Stimulated activated naive B cell treated with anti-CD40 and anti-IgM and Interleukin-4, amounts not matched to agents 10 μg/mL and 1 μg/mL and 100 μg/mL, for 72 hours (primary cell): Measurements from ENCODE around the gene DNAJC2.
"Not testable (repeated sequence)": the region's sequence is repeated elsewhere in the genome, so short reads cannot be mapped to it uniquely, and the experiment has no call there.

Experiments
- ATAC-seq, 2 donors: fragments of 150-1000 bp; cut with Tn5 transposase; replicated peaks; 2 replicates each; pipeline ENCODE4 v1.10.0; 2021; ENCODE audit warnings: moderate library complexity in 1 of 2
- DNase-seq: peaks from one replicate; pipeline ENCODE4 v3.0.0; 2021
- H3K27ac Mint-ChIP-seq: one replicate; pipeline ENCODE4 v1.8.0; 2022; ENCODE audit warnings: mild to moderate bottlenecking, mixed read lengths
- H3K27me3 Mint-ChIP-seq, 2 donors: one replicate each; pipeline ENCODE4 v1.8.0; 2022; ENCODE audit warnings: mixed read lengths in 2 of 2
- H3K36me3 Mint-ChIP-seq, 2 donors: one replicate each; pipeline ENCODE4 v1.8.0; 2022; ENCODE audit warnings: mixed read lengths in 2 of 2, mild to moderate bottlenecking in 1 of 2
- H3K4me1 Mint-ChIP-seq, 2 donors: one replicate each; pipeline ENCODE4 v1.8.0; 2022; ENCODE audit warnings: mixed read lengths in 2 of 2, mild to moderate bottlenecking in 1 of 2
- H3K4me3 Mint-ChIP-seq, 2 donors: one replicate each; pipeline ENCODE4 v1.8.0; 2022; ENCODE audit warnings: mild to moderate bottlenecking in 2 of 2, mixed read lengths in 2 of 2, moderate library complexity in 1 of 2
- H3K9me3 Mint-ChIP-seq, 2 donors: one replicate each; pipeline ENCODE4 v1.8.0; 2022; ENCODE audit warnings: mixed read lengths in 2 of 2, mild to moderate bottlenecking in 1 of 2

Gene DNAJC2

GRCh38 chr7:103273374-103273773 lies 71.2 kb downstream of the DNAJC2 start:
- H3K4me3 Mint-ChIP-seq, DNase-seq, H3K27me3 Mint-ChIP-seq, ATAC-seq, H3K27ac Mint-ChIP-seq, H3K4me1 Mint-ChIP-seq, H3K9me3 Mint-ChIP-seq: not testable (repeated sequence)
- peaks cover 9 to 13% of the 10 kb centered on the region in 2 donors for H3K36me3 Mint-ChIP-seq

- H3K9me3 Mint-ChIP-seq, H3K4me3 Mint-ChIP-seq, H3K4me1 Mint-ChIP-seq, H3K36me3 Mint-ChIP-seq, ATAC-seq, H3K27me3 Mint-ChIP-seq, H3K27ac Mint-ChIP-seq, DNase-seq: not testable (repeated sequence)
These were observed 78.3 kb downstream of the DNAJC2 start for GRCh38 chr7:103266229-103266628.

GRCh38 chr7:103264054-103264453 lies 80.5 kb downstream of the DNAJC2 start:
- ATAC-seq, DNase-seq, H3K4me3 Mint-ChIP-seq, H3K9me3 Mint-ChIP-seq, H3K36me3 Mint-ChIP-seq, H3K4me1 Mint-ChIP-seq, H3K27me3 Mint-ChIP-seq, H3K27ac Mint-ChIP-seq: not testable (repeated sequence)
